GM21515 (cell line): ENCODE results near the gene PTGES3L.

ENCODE experiments used
- ATAC-seq: cut with Tn5 transposase; IDR thresholded peaks from one replicate; pipeline ENCODE4 v1.9.1; 2021; ENCODE audit not compliant: unreplicated experiment

Gene PTGES3L

GRCh38 chr17:42979511-42980273, at the start of gene PTGES3L:
PTGES3L (minus strand) TSS chr17:42980080; CDS start chr17:42980053, 27 bp downstream.
- no peak for ATAC-seq

- no peak for ATAC-seq
Measured at GRCh38 chr17:43028221-43028861, 48.5 kb upstream of the PTGES3L start.

- ATAC-seq: no peak
Measured at GRCh38 chr17:43027091-43028032, 47.5 kb upstream of the PTGES3L start.

GRCh38 chr17:43026595-43026994, 46.7 kb upstream of the PTGES3L start:
- ATAC-seq: no peak

- no peak for ATAC-seq
Measured at GRCh38 chr17:43025766-43026537, 46.1 kb upstream of the PTGES3L start.

- no peak for ATAC-seq
Measured at GRCh38 chr17:43025290-43025657, 45.4 kb upstream of the PTGES3L start.

- ATAC-seq: no peak
Measured at GRCh38 chr17:43024407-43025289, 44.8 kb upstream of the PTGES3L start, which contains the start of gene RND2. RND2 (plus strand) TSS chr17:43025231; CDS start chr17:43025348, 117 bp downstream.

- ATAC-seq: no peak
Measured at GRCh38 chr17:43021741-43022512, 42.0 kb upstream of the PTGES3L start, which contains the start of gene VAT1. VAT1 (minus strand) TSS chr17:43022385; CDS start chr17:43022322, 63 bp downstream.

- ATAC-seq: no peak
Measured at GRCh38 chr17:43020789-43021740, 41.2 kb upstream of the PTGES3L start.

GRCh38 chr17:43020030-43020621, 40.2 kb upstream of the PTGES3L start:
- ATAC-seq: no peak

- no peak for ATAC-seq
Measured at GRCh38 chr17:43019418-43019817, 39.5 kb upstream of the PTGES3L start.

- no peak for ATAC-seq
Measured at GRCh38 chr17:43018932-43019331, 39.1 kb upstream of the PTGES3L start.

GRCh38 chr17:43018008-43018853, 38.4 kb upstream of the PTGES3L start:
- ATAC-seq: no peak

- ATAC-seq: no peak
Measured at GRCh38 chr17:43016216-43016615, 36.3 kb upstream of the PTGES3L start.

- no peak for ATAC-seq
Measured at GRCh38 chr17:43015579-43015978, 35.7 kb upstream of the PTGES3L start.
